Measurements from ENCODE around the gene SPATA20. TPM values are rescaled to one million over a fixed set of nuclear protein-coding genes. Genes with fewer than 3 reads are reported as not detected.

Gene SPATA20
- total and polyA plus RNA-seq, 2 of the 8 experiments (the other 6 are each of a cell fraction or from before 2014, with no cell fraction given) = 16.2 to 17.5 TPM

- 0 out of 2 replicates have a peak, but pooled peaks have one; percentile 65 for TF ChIP-seq ATF2 (IDR thresholded peaks at IDR 0.05; ENCODE audit: low read length)
- TF ChIP-seq RFX5 (IDR thresholded peaks at IDR 0.05; ENCODE audit: borderline replicate concordance, low read depth, low read length) = peak; percentile 5; the same call in 1 of the 2 replicates
- no peak for TF ChIP-seq CHD1 (IDR thresholded peaks at IDR 0.05; ENCODE audit: low read depth, low read length)
- TF ChIP-seq JUND (IDR thresholded peaks at IDR 0.05; ENCODE audit: low read length) = peak; percentile 61; the same call in 1 of the 2 replicates
- peak; percentile 96 to 99 (median 98) for TF ChIP-seq CTCF (IDR thresholded peaks at IDR 0.05; ENCODE audit: control extremely low read depth in 1 of 3, insufficient read depth in 1 of 3, low read depth in 1 of 3, low read length in 3 of 3)
- 0 out of 2 replicates have a peak, but pooled peaks have one; percentile 54 for TF ChIP-seq GTF2F1 (IDR thresholded peaks at IDR 0.05; ENCODE audit: borderline replicate concordance, low read depth, low read length)
- TF ChIP-seq MAFK (IDR thresholded peaks at IDR 0.05; ENCODE audit: low read depth, low read length) = no peak
- no peak for TF ChIP-seq BACH1 (IDR thresholded peaks at IDR 0.05; ENCODE audit: low read length)
- peak; percentile 37; the same call in 1 of the 2 replicates for TF ChIP-seq BRCA1 (IDR thresholded peaks at IDR 0.05; ENCODE audit: low read depth, low read length)
- TF ChIP-seq USF2 (IDR thresholded peaks at IDR 0.05; ENCODE audit: low read length) = peak; percentile 98
- TF ChIP-seq JUN (IDR thresholded peaks at IDR 0.05; ENCODE audit: low read depth, low read length) = no peak
- 0 out of 2 replicates have a peak, but pooled peaks have one; percentile 45 for TF ChIP-seq TAF1 (IDR thresholded peaks at IDR 0.05; ENCODE audit: low read depth, low read length)
- TF ChIP-seq PHF8 (conservative IDR thresholded peaks at IDR 0.05; ENCODE audit: low read depth, low read length) = 0 out of 2 replicates have a peak, but pooled peaks have one; percentile 36
- peak; percentile 83 for TF ChIP-seq MAX (IDR thresholded peaks at IDR 0.05)
- TF ChIP-seq HDAC6 (IDR thresholded peaks at IDR 0.05; ENCODE audit: low read depth, low read length) = no peak
- TF ChIP-seq POLR2AphosphoS5 (IDR thresholded peaks at IDR 0.05; ENCODE audit: low read depth, low read length) = no peak; the same call in 1 of the 2 replicates
- peak; percentile 84 for TF ChIP-seq KDM5A (IDR thresholded peaks at IDR 0.05; ENCODE audit: low read length)
- peak; percentile 45; the same call in 1 of the 2 replicates for TF ChIP-seq CREB1 (IDR thresholded peaks at IDR 0.05)
- peak; percentile 65; the same call in 1 of the 2 replicates for TF ChIP-seq TBP (IDR thresholded peaks at IDR 0.05; ENCODE audit: low read depth, low read length)
Measured at GRCh38 chr17:50550661-50551432, 3.9 kb downstream of the SPATA20 start (continued).
